K562 (cell line): Measurements from ENCODE around the gene MLLT6. TPM values are rescaled to one million over a fixed set of nuclear protein-coding genes. Genes with fewer than 3 reads are reported as not detected.

ENCODE experiments used
- EP400 ChIP-seq: fragments of 450-650 bp; IDR thresholded peaks from 2 replicates; pipeline ENCODE4 v1.6.1; 2017; ENCODE audit warnings: antibody characterized with exemption, mild to moderate bottlenecking, moderate library complexity
- ETV5 ChIP-seq: sonication (generic); formaldehyde crosslinking; IDR thresholded peaks from 2 replicates; pipeline ENCODE4 v1.4.0; 2020; ENCODE audit warnings: low read depth, mild to moderate bottlenecking, missing genetic modification reagents
- MED1 ChIP-seq: sonication (generic); formaldehyde crosslinking; IDR thresholded peaks from 2 replicates; pipeline ENCODE4 v1.8.1; 2023; ENCODE audit warnings: missing genetic modification reagents, borderline replicate concordance
- SMAD2 ChIP-seq: fragments of 150-350 bp; IDR thresholded peaks from 2 replicates; pipeline ENCODE4 v1.6.1; 2014; ENCODE audit warnings: low read depth, mild to moderate bottlenecking, low read length
- SMARCA5 ChIP-seq: fragments of 450-650 bp; IDR thresholded peaks from 2 replicates; pipeline ENCODE4 v1.6.1; 2016
- SOX6 ChIP-seq: fragments of 450-650 bp; IDR thresholded peaks from 2 replicates; pipeline ENCODE4 v1.6.1; 2014; ENCODE audit warnings: mild to moderate bottlenecking
- XRCC3 ChIP-seq: fragments of 450-650 bp; IDR thresholded peaks from 2 replicates; pipeline ENCODE4 v1.6.1; 2017; ENCODE audit warnings: mild to moderate bottlenecking, moderate library complexity
- ZKSCAN8 ChIP-seq: fragments of 200-800 bp; sonication (Bioruptor generic); IDR thresholded peaks from 2 replicates; pipeline ENCODE4 v1.6.1; 2016; ENCODE audit warnings: missing genetic modification characterization, missing compliant biosample characterization
- ZNF280B ChIP-seq: fragments of 250-450 bp; sonication (Bioruptor Pico); IDR thresholded peaks from 2 replicates; pipeline ENCODE4 v1.5.1; 2021; ENCODE audit warnings: mild to moderate bottlenecking
- ZNF436 ChIP-seq: fragments of 250-450, 450-650 bp; sonication (Bioruptor Pico); formaldehyde crosslinking; IDR thresholded peaks from 2 replicates; pipeline ENCODE4 v1.7.0; 2020; ENCODE audit warnings: mild to moderate bottlenecking
- polyA plus RNA-seq, 8 experiments: library from polyadenylated mRNA; depleted of rRNA in 4 of 8; stranded (reverse) in 5 of 8; unstranded in 3 of 8; fragments of >200 nt; fragmentation: Nextera tagmentation in 2 of 8; fragmentation: Illumina TruSeq in 1 of 8; extraction: Ambion mirVana in 2 of 8; extraction: Trizol in 1 of 8; gene quantifications; 2 replicates each; pipeline versions ENCODE4 v1.2.1 to v1.2.3, GENCODE V29; 2011 to 2014; ENCODE audit warnings: inconsistent platforms in 1 of 8, missing spikeins in 1 of 8
- total RNA-seq, 7 experiments: library from RNA; depleted of rRNA in 6 of 7; stranded (reverse); fragments of >200 nt in 6 of 7; fragmentation: Illumina TruSeq in 2 of 7; extraction: Trizol in 2 of 7; gene quantifications; 2 replicates each; pipeline versions ENCODE4 v1.2.1 to v1.2.3, GENCODE V29; 2011 to 2021; ENCODE audit warnings: low replicate concordance in 1 of 7
- TF ChIP-seq, protein P1 (sequence below): fragments of 450-650 bp; formaldehyde crosslinking; IDR thresholded peaks from 2 replicates; pipeline ENCODE4 v1.4.0; 2020; ENCODE audit warnings: mild to moderate bottlenecking, moderate library complexity

Gene MLLT6
- total and polyA plus RNA-seq, 9 of the 15 experiments (the other 6 are each of a cell fraction or from before 2014, with no cell fraction given) = 3.1 to 71.7 (median 30.0) TPM

DNA sequence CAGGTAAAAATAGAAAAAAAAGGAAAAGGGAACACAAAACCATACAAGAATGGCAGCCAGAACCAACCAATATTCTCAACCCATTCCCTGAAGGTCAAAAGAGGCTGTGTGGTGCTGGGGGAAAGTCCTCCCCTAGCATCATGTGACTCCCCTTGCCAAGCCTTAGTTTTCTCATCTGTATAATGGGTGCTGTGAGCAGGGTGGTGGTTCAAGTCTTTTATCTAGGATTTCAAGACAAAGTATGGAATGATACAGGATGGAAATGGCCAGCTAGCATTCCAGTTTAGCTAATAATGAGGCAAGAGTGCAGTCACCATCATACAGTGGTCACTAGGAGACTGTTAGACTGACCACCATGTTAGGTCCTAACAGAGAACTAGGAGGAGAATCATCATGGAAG lies 68.2 kb downstream of the MLLT6 start (continued):
- TF ChIP-seq ETV5 (CRISPR knock-in tag) = no peak
- TF ChIP-seq SOX6 = no peak
- no peak for TF ChIP-seq EP400
- TF ChIP-seq ZNF280B (CRISPR knock-in tag) = no peak
- no peak for TF ChIP-seq ZKSCAN8 (CRISPR knock-in tag)
- TF ChIP-seq ZNF436 (CRISPR knock-in tag) = no peak
- TF ChIP-seq SMAD2 = no peak
- no peak for TF ChIP-seq MED1 (CRISPR knock-in tag)
- TF ChIP-seq SMARCA5 = peak; percentile 18; the same call in 1 of the 2 replicates
- no peak for TF ChIP-seq XRCC3
- TF ChIP-seq, protein P1, sequence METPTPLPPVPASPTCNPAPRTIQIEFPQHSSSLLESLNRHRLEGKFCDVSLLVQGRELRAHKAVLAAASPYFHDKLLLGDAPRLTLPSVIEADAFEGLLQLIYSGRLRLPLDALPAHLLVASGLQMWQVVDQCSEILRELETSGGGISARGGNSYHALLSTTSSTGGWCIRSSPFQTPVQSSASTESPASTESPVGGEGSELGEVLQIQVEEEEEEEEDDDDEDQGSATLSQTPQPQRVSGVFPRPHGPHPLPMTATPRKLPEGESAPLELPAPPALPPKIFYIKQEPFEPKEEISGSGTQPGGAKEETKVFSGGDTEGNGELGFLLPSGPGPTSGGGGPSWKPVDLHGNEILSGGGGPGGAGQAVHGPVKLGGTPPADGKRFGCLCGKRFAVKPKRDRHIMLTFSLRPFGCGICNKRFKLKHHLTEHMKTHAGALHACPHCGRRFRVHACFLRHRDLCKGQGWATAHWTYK (CRISPR knock-in tag) = no peak
